Body of pancreas (tissue), 4 donors: ENCODE measurements around the gene SETD7.

ENCODE experiments used
- CTCF ChIP-seq, 7 experiments: fragments of 450-650 bp in 4 of 7; fragments of 200-600 bp in 3 of 7; sonication (generic) in 3 of 7; IDR thresholded peaks; one replicate each; pipeline ENCODE4 v1.5.1; 2016 to 2019; ENCODE audit warnings: antibody characterized with exemption in 7 of 7
- POLR2A ChIP-seq, 3 donors: fragments of 450-650 bp; IDR thresholded peaks; one replicate each; pipeline ENCODE4 v1.6.1; 2016; ENCODE audit warnings: antibody characterized with exemption in 3 of 3, mild to moderate bottlenecking in 2 of 3

GRCh38 chr4:139567159-139567870, 11.3 kb upstream of the SETD7 start:
- no peak for TF ChIP-seq CTCF (IDR thresholded peaks at IDR 0.05)
- TF ChIP-seq POLR2A (IDR thresholded peaks at IDR 0.05), result no peak
